K562 (cell line): ENCODE results near the gene ERAS. TPM values are rescaled to one million over a fixed set of nuclear protein-coding genes. Genes with fewer than 3 reads are reported as not detected.
A peak's percentile ranks its signal among the peaks of the same experiment; 100 is the strongest.

Source experiments
- BCOR ChIP-seq: fragments of 450-650 bp; IDR thresholded peaks from 2 replicates; pipeline ENCODE4 v1.6.1; 2016
- CBX3 ChIP-seq, 2 experiments: IDR thresholded peaks; 1 replicate in 1 of 2; 2 replicates in 1 of 2; pipeline ENCODE4 v1.6.1; 2012; ENCODE audit warnings: inconsistent platforms in 2 of 2, low read length in 2 of 2, borderline replicate concordance in 1 of 2, control low read depth in 1 of 2
- CCNT2 ChIP-seq: IDR thresholded peaks from 2 replicates; pipeline ENCODE4 v1.6.1; 2011; ENCODE audit warnings: borderline replicate concordance, low read depth, mild to moderate bottlenecking, moderate library complexity, mixed read lengths, low read length; ENCODE audit not compliant: insufficient read length; ENCODE audit errors: extremely low read depth
- CEBPG ChIP-seq, 3 experiments: fragments of 200-800 bp in 1 of 3; sonication (Bioruptor generic) in 1 of 3; sonication (generic) in 1 of 3; formaldehyde crosslinking in 1 of 3; IDR thresholded peaks in 2 of 3; conservative IDR thresholded peaks in 1 of 3; 2 replicates each; pipeline versions ENCODE4 v1.6.1 to v1.8.0; 2016 to 2022; ENCODE audit warnings: missing compliant biosample characterization in 2 of 3, missing genetic modification characterization in 2 of 3, mild to moderate bottlenecking in 1 of 3, missing genetic modification reagents in 1 of 3
- CTBP1 ChIP-seq: fragments of 450-650 bp; IDR thresholded peaks from 2 replicates; pipeline ENCODE4 v1.6.1; 2016; ENCODE audit warnings: borderline replicate concordance
- ERF ChIP-seq: fragments of 450-650 bp; formaldehyde crosslinking; IDR thresholded peaks from 2 replicates; pipeline ENCODE4 v1.4.0; 2020; ENCODE audit warnings: mild to moderate bottlenecking, mixed read lengths
- HCFC1 ChIP-seq: IDR thresholded peaks from 2 replicates; pipeline ENCODE4 v1.6.1; 2012; ENCODE audit warnings: low read depth, low read length, improper control_type of control experiment
- HSF4 ChIP-seq: fragments of 250-450 bp; sonication (Bioruptor Pico); IDR thresholded peaks from 2 replicates; pipeline ENCODE4 v2.1.2; 2022; ENCODE audit warnings: mild to moderate bottlenecking, moderate library complexity, borderline replicate concordance
- JUNB ChIP-seq: fragments of 450-650 bp; formaldehyde crosslinking; conservative IDR thresholded peaks from 2 replicates; pipeline ENCODE4 v1.4.0; 2020; ENCODE audit warnings: mild to moderate bottlenecking
- KAT8 ChIP-seq: fragments of 450-650 bp; IDR thresholded peaks from 2 replicates; pipeline ENCODE4 v1.6.1; 2016; ENCODE audit warnings: low read depth, mild to moderate bottlenecking
- L3MBTL2 ChIP-seq: fragments of 450-650 bp; IDR thresholded peaks from 2 replicates; pipeline ENCODE4 v1.6.1; 2016; ENCODE audit warnings: mild to moderate bottlenecking, moderate library complexity
- LCOR ChIP-seq: sonication (generic); formaldehyde crosslinking; IDR thresholded peaks from 2 replicates; pipeline ENCODE4 v1.8.0; 2022; ENCODE audit warnings: mild to moderate bottlenecking, missing genetic modification reagents
- MXI1 ChIP-seq: IDR thresholded peaks from 2 replicates; pipeline ENCODE4 v1.6.1; 2011; ENCODE audit warnings: low read depth, mild to moderate bottlenecking, improper control_type of control experiment, low read length
- NCOA1 ChIP-seq: fragments of 450-650 bp; IDR thresholded peaks from 2 replicates; pipeline ENCODE4 v1.6.1; 2016; ENCODE audit warnings: low read depth
- NFIX ChIP-seq: fragments of 250-450 bp; sonication (Bioruptor Pico); IDR thresholded peaks from 2 replicates; pipeline ENCODE4 v1.4.0; 2020; ENCODE audit warnings: low read depth, mild to moderate bottlenecking, moderate library complexity
- POLR2AphosphoS5 ChIP-seq: IDR thresholded peaks from 2 replicates; pipeline ENCODE4 v1.6.1; 2011; ENCODE audit warnings: mild to moderate bottlenecking, low read depth, low read length, moderate library complexity; ENCODE audit not compliant: control insufficient read depth, insufficient read depth
- PPARD ChIP-seq: fragments of 250-450 bp; sonication (Bioruptor Pico); IDR thresholded peaks from 2 replicates; pipeline ENCODE4 v1.8.0; 2022; ENCODE audit warnings: inconsistent platforms, mild to moderate bottlenecking, moderate library complexity
- RBM39 ChIP-seq: fragments of 200-400 bp; formaldehyde crosslinking; optimal IDR thresholded peaks from 2 replicates; pipeline ENCODE3; 2018; ENCODE audit warnings: low read depth, low read length
- TAL1 ChIP-seq: fragments of 450-650 bp; IDR thresholded peaks from 2 replicates; pipeline ENCODE4 v1.6.1; 2016; ENCODE audit warnings: mild to moderate bottlenecking
- ZKSCAN1 ChIP-seq: fragments of 150-350 bp; IDR thresholded peaks from 2 replicates; pipeline ENCODE4 v1.6.1; 2016; ENCODE audit warnings: low read depth, low read length
- ZNF324 ChIP-seq: fragments of 250-450 bp; sonication (Bioruptor Pico); IDR thresholded peaks from 2 replicates; pipeline ENCODE4 v1.4.0; 2020; ENCODE audit warnings: mild to moderate bottlenecking
- ZNF780A ChIP-seq: fragments of 250-450 bp; sonication (Bioruptor Pico); IDR thresholded peaks from 2 replicates; pipeline ENCODE4 v1.5.0; 2021; ENCODE audit warnings: mild to moderate bottlenecking
- ZNF785 ChIP-seq: fragments of 250-450 bp; sonication (Bioruptor Pico); IDR thresholded peaks from 2 replicates; pipeline ENCODE4 v1.4.0; 2020; ENCODE audit warnings: mild to moderate bottlenecking
- polyA plus RNA-seq, 8 experiments: library from polyadenylated mRNA; depleted of rRNA in 4 of 8; stranded (reverse) in 5 of 8; unstranded in 3 of 8; fragments of >200 nt; fragmentation: Nextera tagmentation in 2 of 8; fragmentation: Illumina TruSeq in 1 of 8; extraction: Ambion mirVana in 2 of 8; extraction: Trizol in 1 of 8; gene quantifications; 2 replicates each; pipeline versions ENCODE4 v1.2.1 to v1.2.3, GENCODE V29; 2011 to 2014; ENCODE audit warnings: inconsistent platforms in 1 of 8, missing spikeins in 1 of 8
- total RNA-seq, 7 experiments: library from RNA; depleted of rRNA in 6 of 7; stranded (reverse); fragments of >200 nt in 6 of 7; fragmentation: Illumina TruSeq in 2 of 7; extraction: Trizol in 2 of 7; gene quantifications; 2 replicates each; pipeline versions ENCODE4 v1.2.1 to v1.2.3, GENCODE V29; 2011 to 2021; ENCODE audit warnings: low replicate concordance in 1 of 7
- TF ChIP-seq, protein P1 (sequence below), 2 experiments: fragments of 450-650 bp; conservative IDR thresholded peaks; 2 replicates each; pipeline ENCODE4 v1.6.1; 2017; ENCODE audit warnings: mild to moderate bottlenecking in 2 of 2, moderate library complexity in 2 of 2
- TF ChIP-seq, protein P2 (sequence below), 3 experiments: fragments of 200-800 bp in 1 of 3; sonication (Bioruptor generic) in 1 of 3; sonication (generic) in 1 of 3; formaldehyde crosslinking in 1 of 3; IDR thresholded peaks; 2 replicates each; pipeline versions ENCODE4 v1.6.1 to v1.8.0; 2016 to 2022; ENCODE audit warnings: mild to moderate bottlenecking in 2 of 3, missing compliant biosample characterization in 2 of 3, missing genetic modification characterization in 2 of 3, missing genetic modification reagents in 1 of 3
- TF ChIP-seq, protein P3 (sequence below): fragments of 250-450 bp; sonication (Bioruptor Pico); IDR thresholded peaks from 2 replicates; pipeline ENCODE4 v1.4.0; 2020; ENCODE audit warnings: mild to moderate bottlenecking

ERAS gene
- total and polyA plus RNA-seq, 9 of the 15 experiments (the other 6 are each of a cell fraction or from before 2014, with no cell fraction given): 0.07 to 0.12 TPM; not detected in 7

DNA sequence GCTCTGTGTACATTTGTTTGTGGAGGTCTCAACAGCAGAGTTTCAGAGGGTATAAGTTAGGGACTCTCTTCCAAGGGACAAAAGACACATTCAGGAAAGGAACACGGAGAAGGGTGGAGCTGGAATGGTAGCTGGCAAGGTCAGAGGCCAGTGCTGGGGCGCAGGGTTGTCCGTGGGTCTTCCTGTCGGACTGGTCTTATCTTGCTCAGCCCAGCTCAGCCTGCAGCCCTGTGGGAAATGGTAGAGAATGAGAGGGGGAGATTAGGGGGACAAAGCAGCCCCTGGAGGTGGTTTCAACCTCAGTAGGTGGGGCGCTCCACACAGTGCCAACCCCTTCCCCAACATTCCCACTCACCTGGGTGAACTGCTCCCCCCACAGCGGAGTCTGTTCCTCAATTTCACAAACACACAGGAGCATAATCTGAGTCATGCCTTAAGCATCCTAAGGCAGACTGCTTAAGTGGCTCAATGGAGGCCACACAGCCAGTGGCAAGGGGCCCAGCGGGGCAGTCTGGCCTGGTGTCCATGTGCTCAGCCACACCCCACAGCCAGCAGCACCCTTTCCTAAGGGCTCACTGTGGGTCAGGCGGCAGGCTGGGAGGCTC is 31.3 kb upstream of the ERAS start (continued):
- TF ChIP-seq CEBPG (CRISPR knock-in tag; IDR thresholded peaks at IDR 0.05) (no peak; the same call in 1 of the 2 replicates), CEBPG (tag; conservative IDR thresholded peaks at IDR 0.05 in 1 of 2, IDR thresholded peaks at IDR 0.05 in 1 of 2) (no peak), TAL1 (peak; percentile 51; the same call in 1 of the 2 replicates), L3MBTL2 (no peak), KAT8 (no peak), RBM39 (no peak), CCNT2 (no peak), ZNF780A (CRISPR knock-in tag) (no peak), JUNB (CRISPR knock-in tag) (0 out of 2 replicates have a peak, but pooled peaks have one; percentile 1), ZNF785 (CRISPR knock-in tag) (no peak), NCOA1 (peak; percentile 27; the same call in 1 of the 2 replicates), HSF4 (no peak), BCOR (no peak), PPARD (CRISPR knock-in tag) (no peak), ZNF324 (CRISPR knock-in tag) (no peak), NFIX (no peak), ZKSCAN1 (no peak), HCFC1 (no peak), CTBP1 (peak; percentile 65; the same call in 1 of the 2 replicates), MXI1 (no peak), ERF (no peak), POLR2AphosphoS5 (no peak), LCOR (CRISPR knock-in tag) (peak; percentile 20; the same call in 1 of the 2 replicates), CBX3 (IDR thresholded peaks at IDR 0.05; ENCODE audit: borderline replicate concordance in 1 of 2, low read length in 2 of 2) (no peak)
- TF ChIP-seq, protein P1, sequence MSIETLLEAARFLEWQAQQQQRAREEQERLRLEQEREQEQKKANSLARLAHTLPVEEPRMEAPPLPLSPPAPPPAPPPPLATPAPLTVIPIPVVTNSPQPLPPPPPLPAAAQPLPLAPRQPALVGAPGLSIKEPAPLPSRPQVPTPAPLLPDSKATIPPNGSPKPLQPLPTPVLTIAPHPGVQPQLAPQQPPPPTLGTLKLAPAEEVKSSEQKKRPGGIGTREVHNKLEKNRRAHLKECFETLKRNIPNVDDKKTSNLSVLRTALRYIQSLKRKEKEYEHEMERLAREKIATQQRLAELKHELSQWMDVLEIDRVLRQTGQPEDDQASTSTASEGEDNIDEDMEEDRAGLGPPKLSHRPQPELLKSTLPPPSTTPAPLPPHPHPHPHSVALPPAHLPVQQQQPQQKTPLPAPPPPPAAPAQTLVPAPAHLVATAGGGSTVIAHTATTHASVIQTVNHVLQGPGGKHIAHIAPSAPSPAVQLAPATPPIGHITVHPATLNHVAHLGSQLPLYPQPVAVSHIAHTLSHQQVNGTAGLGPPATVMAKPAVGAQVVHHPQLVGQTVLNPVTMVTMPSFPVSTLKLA (conservative IDR thresholded peaks at IDR 0.05): no peak
- TF ChIP-seq, protein P2, sequence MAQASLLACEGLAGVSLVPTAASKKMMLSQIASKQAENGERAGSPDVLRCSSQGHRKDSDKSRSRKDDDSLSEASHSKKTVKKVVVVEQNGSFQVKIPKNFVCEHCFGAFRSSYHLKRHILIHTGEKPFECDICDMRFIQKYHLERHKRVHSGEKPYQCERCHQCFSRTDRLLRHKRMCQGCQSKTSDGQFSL (CRISPR knock-in tag; IDR thresholded peaks at IDR 0.05): peak; percentile 83
- TF ChIP-seq, protein P2 (tag; IDR thresholded peaks at IDR 0.05): peak in 1 of 2 experiments; percentile 27; a peak in 1 of 4 replicates
- TF ChIP-seq, protein P3, sequence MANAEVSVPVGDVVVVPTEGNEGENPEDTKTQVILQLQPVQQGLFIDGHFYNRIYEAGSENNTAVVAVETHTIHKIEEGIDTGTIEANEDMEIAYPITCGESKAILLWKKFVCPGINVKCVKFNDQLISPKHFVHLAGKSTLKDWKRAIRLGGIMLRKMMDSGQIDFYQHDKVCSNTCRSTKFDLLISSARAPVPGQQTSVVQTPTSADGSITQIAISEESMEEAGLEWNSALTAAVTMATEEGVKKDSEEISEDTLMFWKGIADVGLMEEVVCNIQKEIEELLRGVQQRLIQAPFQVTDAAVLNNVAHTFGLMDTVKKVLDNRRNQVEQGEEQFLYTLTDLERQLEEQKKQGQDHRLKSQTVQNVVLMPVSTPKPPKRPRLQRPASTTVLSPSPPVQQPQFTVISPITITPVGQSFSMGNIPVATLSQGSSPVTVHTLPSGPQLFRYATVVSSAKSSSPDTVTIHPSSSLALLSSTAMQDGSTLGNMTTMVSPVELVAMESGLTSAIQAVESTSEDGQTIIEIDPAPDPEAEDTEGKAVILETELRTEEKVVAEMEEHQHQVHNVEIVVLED (CRISPR knock-in tag): no peak
